NCI-H2171 (cell line): ENCODE measurements around the gene SLC2A10.

Source experiments
- DNase-seq: peaks from one replicate; lab custom pipeline; 2025; lab: John Stamatoyannopoulos, UW

Gene SLC2A10

GRCh38 chr20:46770330-46771194, 61.1 kb downstream of the SLC2A10 start:
- no peak for DNase-seq

GRCh38 chr20:46771195-46771588, 61.7 kb downstream of the SLC2A10 start:
- DNase-seq: no peak

DNA sequence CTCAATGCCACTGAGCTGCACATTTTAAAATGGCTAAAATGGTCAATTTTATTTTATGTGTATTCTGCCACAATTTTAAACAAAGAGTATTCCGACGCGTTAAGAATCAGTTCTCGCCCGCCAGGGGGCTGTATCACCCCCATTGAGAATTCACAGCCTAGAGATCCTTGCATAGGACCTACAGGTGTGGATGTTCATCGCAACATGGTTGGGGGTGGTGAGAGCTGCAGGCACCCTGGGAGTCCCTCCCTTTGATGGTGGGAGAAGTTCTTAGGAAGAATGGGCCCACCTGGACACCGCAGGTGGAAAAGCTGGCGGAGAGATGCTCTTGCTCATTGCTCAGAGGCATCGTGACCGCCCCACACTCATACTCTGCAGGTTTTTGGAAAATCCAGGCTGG, 63.5 kb downstream of the SLC2A10 start:
- DNase-seq: no peak

GRCh38 chr20:46773680-46774079, 64.2 kb downstream of the SLC2A10 start:
- DNase-seq: no peak

GRCh38 chr20:46774236-46774635, 64.8 kb downstream of the SLC2A10 start:
- peak; percentile 40 for DNase-seq

GRCh38 chr20:46774943-46775560, 65.6 kb downstream of the SLC2A10 start:
- no peak for DNase-seq

DNA sequence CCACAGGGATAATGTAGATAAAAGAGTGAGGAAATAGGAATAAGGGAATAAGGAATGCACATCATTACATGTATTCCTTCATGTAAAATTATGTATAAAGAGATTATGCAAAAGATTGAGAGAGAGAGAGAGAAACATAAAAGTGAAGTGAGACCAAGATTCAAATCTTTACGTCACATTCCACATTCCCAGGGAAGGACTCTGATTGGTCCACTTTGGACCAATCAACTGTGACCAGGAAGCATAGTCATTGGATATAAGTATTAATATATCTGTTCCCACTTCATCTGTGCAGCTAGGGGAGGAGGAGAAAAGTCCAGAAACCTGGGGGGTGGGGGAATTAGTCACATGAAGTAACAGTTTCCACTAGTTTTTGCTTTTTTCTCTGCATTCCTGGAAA, 66.4 kb downstream of the SLC2A10 start:
- DNase-seq: no peak

- no peak for DNase-seq
Observed at GRCh38 chr20:46777331-46777730, 67.9 kb downstream of the SLC2A10 start.

GRCh38 chr20:46779831-46780230, 70.4 kb downstream of the SLC2A10 start:
- no peak for DNase-seq

GRCh38 chr20:46784436-46785127, 75.1 kb downstream of the SLC2A10 start:
- DNase-seq: no peak
